Sigmoid colon (tissue), 7 donors: Measurements from ENCODE around the gene PTGES2. TPM values are rescaled to one million over a fixed set of nuclear protein-coding genes. Genes with fewer than 3 reads are reported as not detected.

Experiments
- DNase-seq: peaks from one replicate; pipeline ENCODE4 v3.0.0-alpha.2; 2019
- H3K27ac ChIP-seq, 4 donors: fragments of 200-600 bp; sonication (generic); one replicate each; pipeline ENCODE4 v1.5.1; 2016 to 2019; ENCODE audit warnings: mild to moderate bottlenecking in 1 of 4
- H3K27me3 ChIP-seq, 3 donors: fragments of 200-600 bp; sonication (generic); one replicate each; pipeline ENCODE4 v1.5.1; 2019; ENCODE audit warnings: mild to moderate bottlenecking in 1 of 3
- H3K36me3 ChIP-seq, 4 donors: fragments of 200-600 bp; sonication (generic); one replicate each; pipeline ENCODE4 v1.5.1; 2016 to 2019
- H3K4me1 ChIP-seq, 4 donors: fragments of 200-600 bp; sonication (generic); one replicate each; pipeline ENCODE4 v1.5.1; 2017 to 2019
- H3K4me3 ChIP-seq, 4 donors: fragments of 200-600 bp; sonication (generic); one replicate each; pipeline ENCODE4 v1.5.1; 2017 to 2019; ENCODE audit warnings: mild to moderate bottlenecking in 2 of 4, moderate library complexity in 1 of 4
- H3K9me3 ChIP-seq, 4 donors: fragments of 200-600 bp in 3 of 4; sonication (generic) in 3 of 4; one replicate each; pipeline versions ENCODE4 v1.5.1 to v1.6.1; 2013 to 2019
- CTCF ChIP-seq, 4 experiments: fragments of 450-650 bp in 3 of 4; fragments of 200-600 bp in 1 of 4; IDR thresholded peaks; one replicate each; pipeline ENCODE4 v1.5.1; 2016 to 2019; ENCODE audit warnings: antibody characterized with exemption in 4 of 4, mild to moderate bottlenecking in 3 of 4, moderate library complexity in 2 of 4
- EP300 ChIP-seq, 4 donors: sonication (generic); formaldehyde crosslinking; IDR thresholded peaks; one replicate each; pipeline ENCODE4 v1.6.1; 2017; ENCODE audit warnings: antibody characterized with exemption in 4 of 4
- POLR2A ChIP-seq, 2 donors: fragments of 450-650 bp; IDR thresholded peaks; one replicate each; pipeline ENCODE4 v1.6.1; 2016; ENCODE audit warnings: antibody characterized with exemption in 2 of 2, mild to moderate bottlenecking in 2 of 2, moderate library complexity in 2 of 2
- POLR2AphosphoS5 ChIP-seq, 4 donors: sonication (generic); formaldehyde crosslinking; IDR thresholded peaks; one replicate each; pipeline ENCODE4 v1.6.1; 2017; ENCODE audit warnings: antibody characterized with exemption in 4 of 4
- WGBS, 2 donors: extraction: QIAGEN DNeasy Blood & Tissue Kit; methylation state at CpG; one replicate each; pipeline ENCODE4 v1.1.7; 2013; 5-methylcytosine and 5-hydroxymethylcytosine counted together
- intact Hi-C: fragments of 100-400 bp; cut with DNase I; formaldehyde crosslinking; loops from one replicate; pipeline ENCODE4 v1.15.1; 2023
- polyA plus RNA-seq, 3 donors: library from polyadenylated mRNA; stranded (reverse); fragments of 200-250 nt; gene quantifications; one replicate each; pipeline ENCODE4 v1.2.3, GENCODE V29; 2013
- total RNA-seq, 4 donors: library from RNA; depleted of rRNA; stranded (reverse); fragments of >200 nt; gene quantifications; one replicate each; pipeline ENCODE4 v1.1.0, GENCODE V29; 2016
- donor health status: healthy with polysubstance abuse.
- donor health status: Bipolar disorder and iron deficiency.
- donor health status: healthy.

Gene PTGES2
- total and polyA plus RNA-seq, 7 donors, result 56.5 to 119 (median 82.2) TPM

GRCh38 chr9:128151309-128152132, 24.0 kb upstream of the PTGES2 start:
- H3K4me1 ChIP-seq, result peaks cover 0 to 5% (median 0%) of the 10 kb centered on the region in 4 donors
- no peaks in the 10 kb centered on the region for H3K27me3 ChIP-seq
- no peaks in the 10 kb centered on the region for H3K9me3 ChIP-seq
- no peak for TF ChIP-seq POLR2A (IDR thresholded peaks at IDR 0.05)
- no peak for TF ChIP-seq POLR2AphosphoS5 (IDR thresholded peaks at IDR 0.05)
- TF ChIP-seq CTCF (IDR thresholded peaks at IDR 0.05), result no peak
- no peak for TF ChIP-seq EP300 (IDR thresholded peaks at IDR 0.05)
- 90 to 91% methylated on average over 18 of the region's 18 CpGs for WGBS, 2 donors
- H3K27ac ChIP-seq, result no peak overlapping the region
- no peak overlapping the region for H3K4me3 ChIP-seq
- intact Hi-C loops, result no loop called here
- H3K36me3 ChIP-seq, result no peaks in the 10 kb centered on the region
- no peak for DNase-seq

DNA sequence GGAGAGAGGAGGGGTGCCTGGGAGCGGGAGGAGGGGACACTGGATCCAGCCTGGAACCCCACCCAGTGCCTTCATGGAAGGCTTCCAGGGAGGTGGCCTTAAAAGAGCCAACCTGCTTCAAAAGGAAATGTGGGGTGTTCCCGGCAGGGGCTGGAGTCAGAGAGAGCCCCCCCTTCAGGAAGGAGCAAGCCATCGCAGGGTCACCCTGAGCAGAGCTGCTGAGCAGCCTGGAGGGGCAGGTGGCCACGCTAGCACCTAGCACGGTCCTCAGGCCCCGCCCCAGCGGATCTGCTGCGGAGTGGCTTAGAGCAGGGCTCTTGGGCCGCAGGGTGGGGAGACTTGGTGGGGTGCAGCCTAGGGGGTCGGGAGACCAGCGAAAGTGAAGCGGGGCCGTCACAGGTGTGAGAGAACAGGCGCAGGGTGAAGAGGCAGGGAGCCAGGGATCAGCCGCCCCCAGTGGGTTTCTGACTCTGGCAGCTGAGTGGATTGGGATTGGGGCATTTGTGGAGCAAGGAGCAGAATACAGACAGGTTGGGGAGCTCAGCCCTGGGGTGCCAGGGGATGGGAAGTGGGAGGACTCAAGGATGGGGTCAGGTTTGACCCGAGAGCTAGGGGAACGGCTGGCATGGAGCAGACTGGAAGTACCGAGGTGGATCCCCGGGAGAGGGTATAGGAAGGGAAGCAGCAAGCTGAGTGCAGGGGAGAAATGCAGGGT, 23.2 kb upstream of the PTGES2 start:
- no peaks in the 10 kb centered on the region for H3K36me3 ChIP-seq
- intact Hi-C loops, result no loop called here
- no peak for DNase-seq
- WGBS, 2 donors, result 54 to 73% methylated on average over 19 of the region's 19 CpGs
- peaks cover 0 to 5% (median 0%) of the 10 kb centered on the region in 4 donors for H3K4me1 ChIP-seq
- H3K27ac ChIP-seq, result no peak overlapping the region
- no peak for TF ChIP-seq CTCF (IDR thresholded peaks at IDR 0.05)
- no peak for TF ChIP-seq POLR2AphosphoS5 (IDR thresholded peaks at IDR 0.05)
- TF ChIP-seq POLR2A (IDR thresholded peaks at IDR 0.05), result no peak
- no peak for TF ChIP-seq EP300 (IDR thresholded peaks at IDR 0.05)
- H3K4me3 ChIP-seq, result no peak overlapping the region
- H3K27me3 ChIP-seq, result no peaks in the 10 kb centered on the region
- no peaks in the 10 kb centered on the region for H3K9me3 ChIP-seq

DNA sequence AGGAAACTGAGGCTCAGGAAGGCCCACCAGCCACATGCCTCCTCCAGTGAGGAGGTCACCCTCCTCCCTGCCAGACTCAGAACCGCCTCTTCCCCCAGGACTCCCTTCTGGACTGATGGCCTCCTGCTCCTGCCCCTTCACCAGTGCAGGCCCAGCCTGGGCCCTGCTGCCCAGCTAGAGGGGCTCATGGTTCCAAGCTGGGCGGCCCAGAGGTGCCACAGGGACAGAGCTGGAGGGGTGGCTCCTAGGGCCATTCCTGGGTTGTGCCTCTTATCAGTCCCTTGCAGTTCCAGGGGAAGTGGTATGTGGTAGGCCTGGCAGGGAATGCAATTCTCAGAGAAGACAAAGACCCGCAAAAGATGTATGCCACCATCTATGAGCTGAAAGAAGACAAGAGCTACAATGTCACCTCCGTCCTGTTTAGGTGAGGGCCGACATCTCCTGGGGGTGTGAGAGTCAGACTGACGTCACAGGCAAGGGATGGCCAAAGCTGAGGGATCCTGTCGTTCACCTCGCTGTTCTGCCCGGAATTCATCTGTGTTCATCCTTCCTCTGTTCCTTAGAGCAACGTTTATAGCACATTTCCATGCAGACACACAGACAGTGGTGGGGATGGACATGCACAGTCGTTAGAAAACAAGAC, 22.5 kb upstream of the PTGES2 start:
- peaks cover 0 to 5% (median 0%) of the 10 kb centered on the region in 4 donors for H3K4me1 ChIP-seq
- no peaks in the 10 kb centered on the region for H3K9me3 ChIP-seq
- TF ChIP-seq EP300 (IDR thresholded peaks at IDR 0.05), result no peak
- no peak for TF ChIP-seq POLR2AphosphoS5 (IDR thresholded peaks at IDR 0.05)
- TF ChIP-seq POLR2A (IDR thresholded peaks at IDR 0.05), result no peak
- TF ChIP-seq CTCF (IDR thresholded peaks at IDR 0.05), result no peak
- no peaks in the 10 kb centered on the region for H3K27me3 ChIP-seq
- H3K36me3 ChIP-seq, result no peaks in the 10 kb centered on the region
- DNase-seq, result no peak
- H3K4me3 ChIP-seq, result no peak overlapping the region
- intact Hi-C loops, result no loop called here
- 60 to 75% methylated on average over 11 of the region's 11 CpGs for WGBS, 2 donors
- no peak overlapping the region for H3K27ac ChIP-seq

DNA sequence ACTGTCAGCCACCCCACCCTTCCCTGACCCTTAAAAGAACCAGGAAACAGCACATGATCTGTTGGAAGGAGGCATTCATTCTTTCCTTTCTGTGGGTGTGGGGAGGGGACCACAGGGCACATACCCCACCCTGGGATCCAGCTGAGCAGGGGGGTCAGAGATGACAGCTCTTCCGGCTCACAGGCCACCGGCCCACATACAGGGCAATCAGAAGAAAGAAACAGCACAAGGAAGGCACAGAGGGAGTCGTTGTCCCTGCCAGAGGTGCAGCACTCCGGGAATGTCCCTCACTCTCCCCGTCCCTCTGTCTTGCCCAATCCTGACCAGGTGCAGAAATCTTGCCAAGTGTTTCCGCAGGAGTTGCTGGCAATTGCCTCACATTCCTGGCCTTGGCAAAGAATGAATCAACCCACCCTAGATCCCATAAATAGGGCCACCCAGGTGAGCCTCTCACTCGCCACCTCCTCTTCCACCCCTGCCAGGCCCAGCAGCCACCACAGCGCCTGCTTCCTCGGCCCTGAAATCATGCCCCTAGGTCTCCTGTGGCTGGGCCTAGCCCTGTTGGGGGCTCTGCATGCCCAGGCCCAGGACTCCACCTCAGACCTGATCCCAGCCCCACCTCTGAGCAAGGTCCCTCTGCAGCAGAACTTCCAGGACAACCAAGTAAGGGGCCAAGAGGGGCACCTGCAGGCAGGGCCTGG, 21.6 kb upstream of the PTGES2 start, which contains the start of gene LCN2:
Gene LCN2 (plus strand): TSS at position 453 of the 701 bp plus-strand sequence. CDS start 73 bp downstream, at position 526.
- no peak for DNase-seq
- WGBS, 2 donors, result 19 to 65% methylated on average over 9 of the region's 9 CpGs
- H3K27ac ChIP-seq, result no peak within 1 kb of the TSS

More for the DNA sequence above, 21.6 kb upstream of the PTGES2 start, which contains the start of gene LCN2:
- no peaks in the 10 kb centered on the region for H3K27me3 ChIP-seq
- H3K4me3 ChIP-seq, result no peak within 1 kb of the TSS
- TF ChIP-seq POLR2AphosphoS5 (IDR thresholded peaks at IDR 0.05) (no peak), EP300 (IDR thresholded peaks at IDR 0.05) (no peak), POLR2A (IDR thresholded peaks at IDR 0.05) (no peak), CTCF (IDR thresholded peaks at IDR 0.05) (no peak)
- no peaks in the 10 kb centered on the region for H3K36me3 ChIP-seq
- intact Hi-C loops, result no loop called here
- H3K9me3 ChIP-seq, result no peaks in the 10 kb centered on the region
- peaks cover 0 to 5% (median 0%) of the 10 kb centered on the region in 4 donors for H3K4me1 ChIP-seq
